GM10266 (cell line): Measurements from ENCODE around the gene TYMP.

Source experiments
- DNase-seq: peaks from one replicate; pipeline ENCODE4 v3.0.0; 2012; ENCODE audit errors: extremely low spot score
- CTCF ChIP-seq: IDR thresholded peaks from 2 replicates; pipeline ENCODE4 v1.5.1; 2012; ENCODE audit warnings: mild to moderate bottlenecking, low read depth; ENCODE audit not compliant: control insufficient read depth, insufficient read depth; ENCODE audit errors: missing control alignments

The TYMP gene

GRCh38 chr22:50500452-50500851 is 29.4 kb downstream of the TYMP start:
- TF ChIP-seq CTCF, result no peak
- no peak for DNase-seq

- DNase-seq, result peak; percentile 75
- TF ChIP-seq CTCF, result peak; percentile 74
These were observed 31.4 kb downstream of the TYMP start for GRCh38 chr22:50498322-50498890.

GRCh38 chr22:50497093-50497492 is 32.7 kb downstream of the TYMP start:
- DNase-seq, result no peak
- TF ChIP-seq CTCF, result no peak

- TF ChIP-seq CTCF, result no peak
- no peak for DNase-seq
These were observed 39.1 kb downstream of the TYMP start for GRCh38 chr22:50490531-50491308.

- DNase-seq, result no peak
- no peak for TF ChIP-seq CTCF
These were observed 40.2 kb downstream of the TYMP start for GRCh38 chr22:50489363-50490243.

GRCh38 chr22:50488886-50489285 is 40.9 kb downstream of the TYMP start:
- DNase-seq, result no peak
- TF ChIP-seq CTCF, result no peak
